HCT116 (cell line): Measurements from ENCODE around the gene TNS3. TPM values are rescaled to one million over a fixed set of nuclear protein-coding genes. Genes with fewer than 3 reads are reported as not detected.

ENCODE experiments used
- ATAC-seq: fragments of 200-7000 bp; cut with Tn5 transposase; 2 replicates; pipeline ENCODE4 v1.9.1; 2020; ENCODE audit warnings: mild to moderate bottlenecking, moderate library complexity
- BruUV-seq: library from RNA; stranded (reverse); fragments of 400-500 nt; replicated peaks from 2 replicates; lab custom pipeline; 2021; lab: Mats Ljungman, UMichigan
- CTCF ChIA-PET: fragments of 300-600 bp; sonication (Branson Sonifier 250); formaldehyde crosslinking; loops from one replicate; lab custom pipeline; 2021; ENCODE audit warnings: antibody characterized with exemption; lab: Charles Lee
- POLR2A ChIA-PET: fragments of 300-600, 350-600 bp; sonication (Branson Sonifier 250); formaldehyde crosslinking; loops from one replicate; lab custom pipeline; 2021; ENCODE audit warnings: antibody characterized with exemption; lab: Charles Lee
- RAD21 ChIA-PET, 2 experiments: fragments of 300-600 bp; sonication (Branson Sonifier 250); formaldehyde crosslinking; loops; one replicate each; lab custom pipeline; 2023; ENCODE audit warnings: low total read pairs in 2 of 2; ENCODE audit not compliant: uncharacterized antibody in 2 of 2, unreplicated experiment in 2 of 2, low non-redundant PET in 1 of 2; lab: Charles Lee
- DNase-seq: peaks from one replicate; pipeline ENCODE4 v3.0.0-alpha.2; 2010; ENCODE audit warnings: low read depth, low spot score
- H2AFZ ChIP-seq: fragments of 200-600 bp; shearing (Covaris generic), sonication (generic); 2 replicates; pipeline ENCODE4 v1.6.1; 2017; ENCODE audit warnings: low read depth, mixed run types, mixed read lengths, antibody characterized with exemption, low read length; ENCODE audit not compliant: poor library complexity, severe bottlenecking
- H3K27ac ChIP-seq: 2 replicates; pipeline ENCODE4 v1.5.1; 2012; ENCODE audit warnings: low read depth, low read length
- H3K27me3 ChIP-seq: fragments of 200-600 bp; sonication (generic); 2 replicates; pipeline ENCODE4 v1.6.1; 2016; ENCODE audit warnings: mixed run types, low read length, mixed read lengths; ENCODE audit not compliant: insufficient read depth
- H3K36me3 ChIP-seq, 2 experiments: fragments of 200-500 bp in 1 of 2; fragments of 200-600 bp in 1 of 2; sonication (Bioruptor generic) in 1 of 2; sonication (generic) in 1 of 2; 2 replicates each; pipeline versions ENCODE4 v1.5.1 to v1.6.1; 2014 to 2016; ENCODE audit warnings: low read length in 2 of 2, inconsistent platforms in 1 of 2, mixed read lengths in 1 of 2, mixed run types in 1 of 2; ENCODE audit not compliant: insufficient read depth in 2 of 2, control insufficient read depth in 1 of 2
- H3K4me1 ChIP-seq, 2 experiments: fragments of 200-600 bp in 1 of 2; sonication (generic) in 1 of 2; 2 replicates each; pipeline versions ENCODE4 v1.5.1 to v1.6.1; 2012 to 2017; ENCODE audit warnings: low read length in 2 of 2, inconsistent platforms in 1 of 2, mild to moderate bottlenecking in 1 of 2, mixed read lengths in 1 of 2, mixed run types in 1 of 2, moderate library complexity in 1 of 2; ENCODE audit not compliant: insufficient read depth in 2 of 2, control insufficient read depth in 1 of 2
- H3K4me2 ChIP-seq: fragments of 200-600 bp; sonication (generic); 2 replicates; pipeline ENCODE4 v1.6.1; 2017; ENCODE audit warnings: mixed run types, low read length, mixed read lengths
- H3K4me3 ChIP-seq, 2 experiments: fragments of 200-600 bp in 1 of 2; sonication (generic) in 1 of 2; replicated peaks in 1 of 2; 2 replicates each; pipeline ENCODE4 v1.5.1; 2011 to 2016; ENCODE audit warnings: low read length in 2 of 2, control low read depth in 1 of 2, low read depth in 1 of 2, mild to moderate bottlenecking in 1 of 2, mixed read lengths in 1 of 2, mixed run types in 1 of 2
- H3K79me2 ChIP-seq: fragments of 200-600 bp; sonication (generic); 2 replicates; pipeline ENCODE4 v1.6.1; 2017; ENCODE audit warnings: mild to moderate bottlenecking, mixed run types, low read length, moderate library complexity, mixed read lengths; ENCODE audit not compliant: insufficient read depth
- H3K9ac ChIP-seq: fragments of 200-600 bp; sonication (generic); 2 replicates; pipeline ENCODE4 v1.6.1; 2016; ENCODE audit warnings: low read length, mixed read lengths
- H3K9me2 ChIP-seq: fragments of 200-600 bp; sonication (generic), shearing (Covaris generic); 2 replicates; pipeline ENCODE4 v1.6.1; 2017; ENCODE audit warnings: mixed run types, mild to moderate bottlenecking, moderate library complexity; ENCODE audit not compliant: insufficient read depth
- H3K9me3 ChIP-seq, 2 experiments: fragments of 200-500 bp in 1 of 2; fragments of 200-600 bp in 1 of 2; sonication (Bioruptor generic) in 1 of 2; sonication (generic) in 1 of 2; 2 replicates each; pipeline ENCODE4 v1.6.1; 2014 to 2017; ENCODE audit warnings: low read length in 2 of 2, mixed read lengths in 2 of 2, inconsistent platforms in 1 of 2, low read depth in 1 of 2, mild to moderate bottlenecking in 1 of 2, mixed run types in 1 of 2, moderate library complexity in 1 of 2; ENCODE audit not compliant: control insufficient read depth in 1 of 2, insufficient read depth in 1 of 2
- H4K20me1 ChIP-seq: fragments of 200-600 bp; sonication (generic), shearing (Covaris generic); 2 replicates; pipeline ENCODE4 v1.6.1; 2017; ENCODE audit warnings: mixed run types, mild to moderate bottlenecking, moderate library complexity; ENCODE audit not compliant: insufficient read depth
- CEBPB ChIP-seq: IDR thresholded peaks from 2 replicates; pipeline ENCODE4 v1.6.1; 2012; ENCODE audit warnings: low read depth
- EZH2phosphoT487 ChIP-seq: fragments of 200-600 bp; IDR thresholded peaks from 2 replicates; pipeline ENCODE4 v1.6.1; 2018; ENCODE audit warnings: antibody characterized with exemption, borderline replicate concordance
- FOSL1 ChIP-seq: IDR thresholded peaks from 2 replicates; pipeline ENCODE4 v1.6.1; 2012; ENCODE audit warnings: low read depth
- JUND ChIP-seq: IDR thresholded peaks from 2 replicates; pipeline ENCODE4 v1.6.1; 2012
- POLR2AphosphoS5 ChIP-seq: IDR thresholded peaks from 2 replicates; pipeline ENCODE4 v1.6.1; 2011; ENCODE audit warnings: mild to moderate bottlenecking, low read depth, low read length, moderate library complexity
- SIN3A ChIP-seq: IDR thresholded peaks from 2 replicates; pipeline ENCODE4 v1.6.1; 2012; ENCODE audit warnings: low read depth
- TCF7L2 ChIP-seq: IDR thresholded peaks from 2 replicates; pipeline ENCODE4 v1.7.0; 2011; ENCODE audit warnings: borderline replicate concordance, inconsistent platforms; ENCODE audit not compliant: insufficient read depth, insufficient read length; ENCODE audit errors: extremely low read depth
- YY1 ChIP-seq: IDR thresholded peaks from 2 replicates; pipeline ENCODE4 v1.6.1; 2011; ENCODE audit warnings: low read length, low read depth, moderate library complexity, mild to moderate bottlenecking; ENCODE audit not compliant: insufficient replicate concordance; ENCODE audit errors: extremely low read depth
- intact Hi-C: fragments of 100-400 bp; cut with micrococcal nuclease; formaldehyde crosslinking; loops from 2 replicates; pipeline ENCODE4 v1.10.0; 2022
- total RNA-seq: library from RNA; stranded (reverse); gene quantifications from one replicate; pipeline ENCODE4 v1.2.1, GENCODE V29; 2021; ENCODE audit not compliant: unreplicated experiment
- TF ChIP-seq, protein P1 (sequence below): IDR thresholded peaks from 2 replicates; pipeline ENCODE4 v1.6.1; 2012
- TF ChIP-seq, protein P2 (sequence below): IDR thresholded peaks from 2 replicates; pipeline ENCODE4 v1.6.1; 2012; ENCODE audit warnings: low read depth
- TF ChIP-seq, protein P3 (sequence below): IDR thresholded peaks from 2 replicates; pipeline ENCODE4 v1.6.1; 2011; ENCODE audit warnings: mild to moderate bottlenecking, low read length, moderate library complexity; ENCODE audit not compliant: insufficient replicate concordance; ENCODE audit errors: extremely low read depth
- TF ChIP-seq, protein P4 (sequence below), 3 experiments: fragments of 200-600 bp in 1 of 3; sonication (generic) in 1 of 3; IDR thresholded peaks in 2 of 3; conservative IDR thresholded peaks in 1 of 3; 2 replicates each; pipeline ENCODE4 v1.5.1; 2012 to 2017; ENCODE audit warnings: low read depth in 2 of 3, low read length in 2 of 3, antibody characterized with exemption in 1 of 3, borderline replicate concordance in 1 of 3, control low read depth in 1 of 3, mild to moderate bottlenecking in 1 of 3, mixed read lengths in 1 of 3, mixed run types in 1 of 3, moderate library complexity in 1 of 3; ENCODE audit not compliant: insufficient read depth in 1 of 3

Gene TNS3
- total RNA-seq, 1 experiment from 2014 or later, result 9.1 TPM

DNA sequence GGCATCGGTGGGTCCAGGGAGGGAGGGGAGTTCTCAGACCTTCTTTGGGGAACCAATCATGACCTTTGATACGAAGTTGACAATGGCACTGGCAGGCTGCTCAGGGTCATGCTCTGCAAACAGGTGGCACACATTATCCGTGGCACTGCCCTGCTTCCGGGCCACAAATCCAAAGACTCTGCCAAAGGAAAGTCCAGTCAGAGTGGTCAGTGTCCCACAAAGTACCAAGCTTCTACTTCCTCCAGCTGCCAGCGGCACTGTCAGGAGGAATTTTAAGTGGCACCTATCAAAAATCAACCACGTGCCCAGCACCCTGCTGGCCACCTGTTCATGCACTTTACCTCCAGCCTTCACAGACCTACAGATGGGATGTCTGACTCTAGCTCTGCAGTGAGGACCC lies 303.9 kb downstream of the TNS3 start:
- no peak overlapping the region for H3K9ac ChIP-seq
- H3K9me2 ChIP-seq, result no peaks in the 10 kb centered on the region
- H3K4me3 ChIP-seq, result no peak overlapping the region
- CTCF ChIA-PET, result no interaction called here
- no peaks in the 10 kb centered on the region for H3K27me3 ChIP-seq
- no peak for TF ChIP-seq YY1
- TF ChIP-seq SIN3A, result no peak
- no peak for TF ChIP-seq POLR2AphosphoS5
- TF ChIP-seq FOSL1, result no peak
- TF ChIP-seq JUND, result no peak
- TF ChIP-seq CEBPB, result no peak
- no peak for TF ChIP-seq TCF7L2
- TF ChIP-seq, protein P1, sequence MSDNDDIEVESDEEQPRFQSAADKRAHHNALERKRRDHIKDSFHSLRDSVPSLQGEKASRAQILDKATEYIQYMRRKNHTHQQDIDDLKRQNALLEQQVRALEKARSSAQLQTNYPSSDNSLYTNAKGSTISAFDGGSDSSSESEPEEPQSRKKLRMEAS, result no peak
- TF ChIP-seq, protein P2, sequence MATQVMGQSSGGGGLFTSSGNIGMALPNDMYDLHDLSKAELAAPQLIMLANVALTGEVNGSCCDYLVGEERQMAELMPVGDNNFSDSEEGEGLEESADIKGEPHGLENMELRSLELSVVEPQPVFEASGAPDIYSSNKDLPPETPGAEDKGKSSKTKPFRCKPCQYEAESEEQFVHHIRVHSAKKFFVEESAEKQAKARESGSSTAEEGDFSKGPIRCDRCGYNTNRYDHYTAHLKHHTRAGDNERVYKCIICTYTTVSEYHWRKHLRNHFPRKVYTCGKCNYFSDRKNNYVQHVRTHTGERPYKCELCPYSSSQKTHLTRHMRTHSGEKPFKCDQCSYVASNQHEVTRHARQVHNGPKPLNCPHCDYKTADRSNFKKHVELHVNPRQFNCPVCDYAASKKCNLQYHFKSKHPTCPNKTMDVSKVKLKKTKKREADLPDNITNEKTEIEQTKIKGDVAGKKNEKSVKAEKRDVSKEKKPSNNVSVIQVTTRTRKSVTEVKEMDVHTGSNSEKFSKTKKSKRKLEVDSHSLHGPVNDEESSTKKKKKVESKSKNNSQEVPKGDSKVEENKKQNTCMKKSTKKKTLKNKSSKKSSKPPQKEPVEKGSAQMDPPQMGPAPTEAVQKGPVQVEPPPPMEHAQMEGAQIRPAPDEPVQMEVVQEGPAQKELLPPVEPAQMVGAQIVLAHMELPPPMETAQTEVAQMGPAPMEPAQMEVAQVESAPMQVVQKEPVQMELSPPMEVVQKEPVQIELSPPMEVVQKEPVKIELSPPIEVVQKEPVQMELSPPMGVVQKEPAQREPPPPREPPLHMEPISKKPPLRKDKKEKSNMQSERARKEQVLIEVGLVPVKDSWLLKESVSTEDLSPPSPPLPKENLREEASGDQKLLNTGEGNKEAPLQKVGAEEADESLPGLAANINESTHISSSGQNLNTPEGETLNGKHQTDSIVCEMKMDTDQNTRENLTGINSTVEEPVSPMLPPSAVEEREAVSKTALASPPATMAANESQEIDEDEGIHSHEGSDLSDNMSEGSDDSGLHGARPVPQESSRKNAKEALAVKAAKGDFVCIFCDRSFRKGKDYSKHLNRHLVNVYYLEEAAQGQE, result no peak
- no peak for TF ChIP-seq EZH2phosphoT487
- TF ChIP-seq, protein P3, sequence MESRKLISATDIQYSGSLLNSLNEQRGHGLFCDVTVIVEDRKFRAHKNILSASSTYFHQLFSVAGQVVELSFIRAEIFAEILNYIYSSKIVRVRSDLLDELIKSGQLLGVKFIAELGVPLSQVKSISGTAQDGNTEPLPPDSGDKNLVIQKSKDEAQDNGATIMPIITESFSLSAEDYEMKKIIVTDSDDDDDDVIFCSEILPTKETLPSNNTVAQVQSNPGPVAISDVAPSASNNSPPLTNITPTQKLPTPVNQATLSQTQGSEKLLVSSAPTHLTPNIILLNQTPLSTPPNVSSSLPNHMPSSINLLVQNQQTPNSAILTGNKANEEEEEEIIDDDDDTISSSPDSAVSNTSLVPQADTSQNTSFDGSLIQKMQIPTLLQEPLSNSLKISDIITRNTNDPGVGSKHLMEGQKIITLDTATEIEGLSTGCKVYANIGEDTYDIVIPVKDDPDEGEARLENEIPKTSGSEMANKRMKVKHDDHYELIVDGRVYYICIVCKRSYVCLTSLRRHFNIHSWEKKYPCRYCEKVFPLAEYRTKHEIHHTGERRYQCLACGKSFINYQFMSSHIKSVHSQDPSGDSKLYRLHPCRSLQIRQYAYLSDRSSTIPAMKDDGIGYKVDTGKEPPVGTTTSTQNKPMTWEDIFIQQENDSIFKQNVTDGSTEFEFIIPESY, result no peak
- TF ChIP-seq, protein P4, sequence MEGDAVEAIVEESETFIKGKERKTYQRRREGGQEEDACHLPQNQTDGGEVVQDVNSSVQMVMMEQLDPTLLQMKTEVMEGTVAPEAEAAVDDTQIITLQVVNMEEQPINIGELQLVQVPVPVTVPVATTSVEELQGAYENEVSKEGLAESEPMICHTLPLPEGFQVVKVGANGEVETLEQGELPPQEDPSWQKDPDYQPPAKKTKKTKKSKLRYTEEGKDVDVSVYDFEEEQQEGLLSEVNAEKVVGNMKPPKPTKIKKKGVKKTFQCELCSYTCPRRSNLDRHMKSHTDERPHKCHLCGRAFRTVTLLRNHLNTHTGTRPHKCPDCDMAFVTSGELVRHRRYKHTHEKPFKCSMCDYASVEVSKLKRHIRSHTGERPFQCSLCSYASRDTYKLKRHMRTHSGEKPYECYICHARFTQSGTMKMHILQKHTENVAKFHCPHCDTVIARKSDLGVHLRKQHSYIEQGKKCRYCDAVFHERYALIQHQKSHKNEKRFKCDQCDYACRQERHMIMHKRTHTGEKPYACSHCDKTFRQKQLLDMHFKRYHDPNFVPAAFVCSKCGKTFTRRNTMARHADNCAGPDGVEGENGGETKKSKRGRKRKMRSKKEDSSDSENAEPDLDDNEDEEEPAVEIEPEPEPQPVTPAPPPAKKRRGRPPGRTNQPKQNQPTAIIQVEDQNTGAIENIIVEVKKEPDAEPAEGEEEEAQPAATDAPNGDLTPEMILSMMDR (IDR thresholded peaks at IDR 0.05 in 2 of 3, conservative IDR thresholded peaks at IDR 0.05 in 1 of 3; ENCODE audit: borderline replicate concordance in 1 of 3, insufficient read depth in 1 of 3, low read depth in 2 of 3, low read length in 2 of 3), result no peak
- no peaks in the 10 kb centered on the region for H3K9me3 ChIP-seq
- no peak overlapping the region for H2AFZ ChIP-seq
- H4K20me1 ChIP-seq, result no peaks in the 10 kb centered on the region
- POLR2A ChIA-PET, result no interaction called here
- ATAC-seq (no peak), DNase-seq (no peak)
- H3K4me2 ChIP-seq, result no peak overlapping the region
- RAD21 ChIA-PET, result no interaction called here
- no peak overlapping the region for H3K27ac ChIP-seq
- intact Hi-C loops, result no loop called here
- H3K36me3 ChIP-seq, result no peaks in the 10 kb centered on the region
- H3K79me2 ChIP-seq, result no peaks in the 10 kb centered on the region
- BruUV-seq, result no TSS peak
- H3K4me1 ChIP-seq, result peaks cover 0 to 6% of the 10 kb centered on the region in 2 experiments; a peak in 2 of 4 replicates
